ENCODE measurements around the gene TBK1.

GRCh38 chr12:64455506-64455905 lies 3.6 kb downstream of the TBK1 start:
- TF ChIP-seq POLR2AphosphoS5 (IDR thresholded peaks at IDR 0.05; ENCODE audit: low read depth, low read length) (no peak), TAF1 (IDR thresholded peaks at IDR 0.05; ENCODE audit: borderline replicate concordance, insufficient read depth, low read length) (no peak)
- TF ChIP-seq, protein P1, sequence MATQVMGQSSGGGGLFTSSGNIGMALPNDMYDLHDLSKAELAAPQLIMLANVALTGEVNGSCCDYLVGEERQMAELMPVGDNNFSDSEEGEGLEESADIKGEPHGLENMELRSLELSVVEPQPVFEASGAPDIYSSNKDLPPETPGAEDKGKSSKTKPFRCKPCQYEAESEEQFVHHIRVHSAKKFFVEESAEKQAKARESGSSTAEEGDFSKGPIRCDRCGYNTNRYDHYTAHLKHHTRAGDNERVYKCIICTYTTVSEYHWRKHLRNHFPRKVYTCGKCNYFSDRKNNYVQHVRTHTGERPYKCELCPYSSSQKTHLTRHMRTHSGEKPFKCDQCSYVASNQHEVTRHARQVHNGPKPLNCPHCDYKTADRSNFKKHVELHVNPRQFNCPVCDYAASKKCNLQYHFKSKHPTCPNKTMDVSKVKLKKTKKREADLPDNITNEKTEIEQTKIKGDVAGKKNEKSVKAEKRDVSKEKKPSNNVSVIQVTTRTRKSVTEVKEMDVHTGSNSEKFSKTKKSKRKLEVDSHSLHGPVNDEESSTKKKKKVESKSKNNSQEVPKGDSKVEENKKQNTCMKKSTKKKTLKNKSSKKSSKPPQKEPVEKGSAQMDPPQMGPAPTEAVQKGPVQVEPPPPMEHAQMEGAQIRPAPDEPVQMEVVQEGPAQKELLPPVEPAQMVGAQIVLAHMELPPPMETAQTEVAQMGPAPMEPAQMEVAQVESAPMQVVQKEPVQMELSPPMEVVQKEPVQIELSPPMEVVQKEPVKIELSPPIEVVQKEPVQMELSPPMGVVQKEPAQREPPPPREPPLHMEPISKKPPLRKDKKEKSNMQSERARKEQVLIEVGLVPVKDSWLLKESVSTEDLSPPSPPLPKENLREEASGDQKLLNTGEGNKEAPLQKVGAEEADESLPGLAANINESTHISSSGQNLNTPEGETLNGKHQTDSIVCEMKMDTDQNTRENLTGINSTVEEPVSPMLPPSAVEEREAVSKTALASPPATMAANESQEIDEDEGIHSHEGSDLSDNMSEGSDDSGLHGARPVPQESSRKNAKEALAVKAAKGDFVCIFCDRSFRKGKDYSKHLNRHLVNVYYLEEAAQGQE (IDR thresholded peaks at IDR 0.05; ENCODE audit: insufficient read depth in 1 of 2, low read depth in 2 of 2, low read length in 2 of 2), result no peak
